Measurements from ENCODE around the gene CREB3L2.
"Not testable (repeated sequence)": the region's sequence is repeated elsewhere in the genome, so short reads cannot be mapped to it uniquely, and the experiment has no call there.

Gene CREB3L2

DNA sequence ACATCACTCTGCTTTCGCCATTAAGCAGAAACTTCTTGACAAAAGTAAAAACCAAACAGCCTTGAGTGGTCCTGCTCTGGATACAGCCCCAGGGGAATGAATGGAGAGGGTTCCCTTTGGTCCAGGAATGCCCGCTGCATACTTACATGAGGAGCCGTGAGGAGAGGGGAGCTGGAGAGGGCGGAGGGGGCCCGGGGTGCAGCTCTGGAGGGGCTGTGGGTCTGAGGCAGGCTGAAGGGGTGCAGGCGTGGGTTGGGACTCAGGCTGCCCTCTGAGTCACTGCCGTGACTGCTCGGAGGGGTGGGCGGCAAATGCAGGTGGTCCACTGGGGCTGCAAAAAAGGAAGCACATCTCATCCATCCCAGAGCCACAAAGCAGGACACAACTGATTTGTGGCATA lies 93.8 kb downstream of the CREB3L2 start:
- in situ Hi-C loops (cut with HindIII; ENCODE audit: low sequenced_read_pairs), result no loop called here
- DNase-seq (ENCODE audit: low read depth, low spot score), result no peak
- no peak for TF ChIP-seq CTCF (IDR thresholded peaks at IDR 0.05; ENCODE audit: low read depth, low read length)
- H3K4me3 ChIP-seq (ENCODE audit: low read depth, low read length), result no peak overlapping the region

- in situ Hi-C loops (cut with HindIII; ENCODE audit: low sequenced_read_pairs); DNase-seq (ENCODE audit: low read depth, low spot score); H3K4me3 ChIP-seq (ENCODE audit: low read depth, low read length): not testable (repeated sequence)
Observed at GRCh38 chr7:137906636-137907035, 95.2 kb downstream of the CREB3L2 start.

GRCh38 chr7:137904833-137905232 lies 97.1 kb downstream of the CREB3L2 start:
- no peak for DNase-seq (ENCODE audit: low read depth, low spot score)
- in situ Hi-C loops (cut with HindIII; ENCODE audit: low sequenced_read_pairs), result no loop called here
- no peak for TF ChIP-seq CTCF (IDR thresholded peaks at IDR 0.05; ENCODE audit: low read depth, low read length)
- H3K4me3 ChIP-seq (ENCODE audit: low read depth, low read length), result no peak overlapping the region

GRCh38 chr7:137903382-137904169 lies 98.3 kb downstream of the CREB3L2 start:
- in situ Hi-C loops (cut with HindIII; ENCODE audit: low sequenced_read_pairs), result no loop called here
- TF ChIP-seq CTCF (IDR thresholded peaks at IDR 0.05; ENCODE audit: low read depth, low read length), result peak; percentile 66
- peak; percentile 82 for DNase-seq (ENCODE audit: low read depth, low spot score)
- no peak overlapping the region for H3K4me3 ChIP-seq (ENCODE audit: low read depth, low read length)

GRCh38 chr7:137900137-137900536 lies 101.7 kb downstream of the CREB3L2 start:
- no peak overlapping the region for H3K4me3 ChIP-seq (ENCODE audit: low read depth, low read length)
- no peak for TF ChIP-seq CTCF (IDR thresholded peaks at IDR 0.05; ENCODE audit: low read depth, low read length)
- no peak for DNase-seq (ENCODE audit: low read depth, low spot score)
- in situ Hi-C loops (cut with HindIII; ENCODE audit: low sequenced_read_pairs), result no loop called here

DNA sequence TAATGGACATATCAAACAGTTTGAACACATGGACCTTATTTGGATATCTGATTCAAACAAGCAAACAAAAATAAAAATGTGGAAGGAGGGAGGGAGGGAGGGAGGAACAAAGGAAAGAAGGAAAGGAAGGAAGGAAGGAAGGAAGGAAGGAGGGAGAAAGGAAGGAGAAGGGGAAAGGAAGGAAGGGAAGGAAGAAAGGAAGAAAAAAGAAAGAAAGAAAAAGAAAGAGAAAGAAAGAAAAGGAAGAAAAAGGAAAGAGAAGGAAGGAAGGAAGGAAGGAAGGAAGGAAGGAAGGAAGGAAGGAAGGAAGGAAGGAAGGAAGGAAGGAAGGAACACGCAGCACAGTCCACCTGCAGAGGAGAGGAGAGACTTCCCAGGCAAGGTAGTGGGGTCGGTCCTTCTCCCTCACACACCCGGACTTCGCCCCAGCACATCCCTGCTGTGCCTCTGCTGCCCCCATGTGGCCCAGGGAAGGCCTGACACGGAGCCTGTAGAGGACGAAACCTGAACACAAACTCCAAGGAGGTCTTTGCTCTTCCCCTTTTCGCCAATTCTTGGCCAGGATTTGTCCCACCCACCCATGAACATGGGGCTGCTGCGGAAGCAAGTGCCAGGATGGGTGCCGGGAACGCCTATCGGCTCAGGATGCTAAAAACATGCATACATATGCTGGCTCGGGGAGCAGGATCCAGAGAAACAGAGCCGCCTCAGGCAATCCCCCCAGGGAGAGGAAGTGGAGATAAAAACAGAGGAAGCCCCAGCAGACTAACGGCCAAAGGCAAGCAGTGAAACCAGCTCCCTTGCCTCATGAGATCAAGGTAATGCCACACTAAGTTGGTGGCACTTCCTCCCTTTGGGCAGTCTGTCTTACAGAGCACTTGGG lies 102.8 kb downstream of the CREB3L2 start:
- peak; percentile 74 for DNase-seq (ENCODE audit: low read depth, low spot score)
- in situ Hi-C loops (cut with HindIII; ENCODE audit: low sequenced_read_pairs), result no loop called here
- no peak overlapping the region for H3K4me3 ChIP-seq (ENCODE audit: low read depth, low read length)
- peak; percentile 99 for TF ChIP-seq CTCF (IDR thresholded peaks at IDR 0.05; ENCODE audit: low read depth, low read length)
